ENCODE measurements around the gene PTPRD. TPM values are rescaled to one million over a fixed set of nuclear protein-coding genes. Genes with fewer than 3 reads are reported as not detected.
"Not testable (repeated sequence)": the region's sequence is repeated elsewhere in the genome, so short reads cannot be mapped to it uniquely, and the experiment has no call there.

The PTPRD gene
- polyA plus RNA-seq, 1 donor: 88.9 TPM

DNA sequence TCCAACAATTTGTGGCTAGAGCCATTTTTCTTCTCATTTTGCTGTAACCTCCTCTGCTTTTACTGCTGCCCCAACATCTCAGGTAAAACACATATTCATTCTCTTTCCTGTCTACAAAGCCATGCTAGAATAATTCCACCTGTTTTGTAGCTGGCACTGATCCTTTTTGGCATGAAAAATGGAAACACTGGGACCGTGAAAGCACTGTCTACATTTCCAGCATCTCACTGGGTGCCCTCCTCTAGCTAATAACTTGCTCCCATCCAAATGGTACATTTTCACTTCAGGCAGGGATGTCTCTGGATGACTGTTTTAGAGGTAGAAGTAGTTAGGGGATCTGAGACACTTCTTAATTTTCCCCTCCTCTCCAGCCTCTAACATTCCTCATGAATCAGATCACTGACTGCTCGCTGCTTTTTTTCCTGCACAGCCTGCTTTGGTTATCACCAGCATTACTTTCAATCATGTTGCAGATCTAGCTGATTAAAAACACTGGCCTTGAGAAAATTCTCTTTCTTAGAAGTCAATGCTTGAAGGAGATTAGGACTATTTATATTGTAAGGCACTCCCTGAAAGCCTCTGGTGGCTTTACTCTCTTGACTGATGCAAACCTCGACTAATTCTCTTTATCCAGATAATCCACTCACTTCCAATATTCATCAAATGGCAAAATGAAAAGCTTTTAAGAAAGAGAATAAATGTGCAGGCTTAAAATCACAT lies 1500.6 kb downstream of the PTPRD start:
- no peak for DNase-seq

DNA sequence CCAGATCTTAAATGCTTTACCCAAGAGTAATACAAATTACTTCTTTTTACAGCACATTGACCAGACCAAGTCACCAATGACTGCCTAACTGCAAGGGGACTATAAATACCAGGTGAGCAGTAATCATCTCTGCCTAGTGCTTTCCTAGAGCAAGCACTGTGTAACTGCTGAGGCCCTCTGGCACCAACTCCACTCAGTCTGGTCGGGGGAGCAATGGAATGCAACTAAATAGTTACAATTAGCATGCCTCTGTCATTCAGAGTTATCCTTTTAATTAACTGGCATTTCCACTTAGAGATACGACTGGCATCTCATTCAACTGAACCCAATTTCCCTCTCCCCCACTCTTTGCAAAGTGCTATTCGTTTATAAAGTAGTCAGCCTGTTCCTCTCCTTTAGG lies 1504.2 kb downstream of the PTPRD start:
- no peak for DNase-seq

DNA sequence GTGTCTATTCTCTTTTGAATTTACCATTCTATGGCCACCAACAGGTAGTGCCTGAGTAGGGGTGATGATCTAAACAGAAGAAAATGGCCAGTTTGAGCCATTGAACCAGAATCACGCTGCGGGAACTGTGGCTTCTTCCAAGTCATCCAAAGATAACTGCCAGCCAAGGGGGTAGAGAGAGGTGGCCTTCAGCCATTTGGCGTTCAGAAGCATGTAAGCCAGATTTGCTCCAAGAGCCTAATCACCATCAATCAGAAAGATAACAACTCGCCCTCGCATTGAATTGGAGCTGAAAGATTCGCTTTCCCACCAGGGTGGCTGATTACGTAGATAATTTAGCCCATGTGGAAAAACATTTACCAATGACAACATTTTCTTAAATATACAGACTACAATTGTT lies 1510.5 kb downstream of the PTPRD start:
- DNase-seq: no peak

DNA sequence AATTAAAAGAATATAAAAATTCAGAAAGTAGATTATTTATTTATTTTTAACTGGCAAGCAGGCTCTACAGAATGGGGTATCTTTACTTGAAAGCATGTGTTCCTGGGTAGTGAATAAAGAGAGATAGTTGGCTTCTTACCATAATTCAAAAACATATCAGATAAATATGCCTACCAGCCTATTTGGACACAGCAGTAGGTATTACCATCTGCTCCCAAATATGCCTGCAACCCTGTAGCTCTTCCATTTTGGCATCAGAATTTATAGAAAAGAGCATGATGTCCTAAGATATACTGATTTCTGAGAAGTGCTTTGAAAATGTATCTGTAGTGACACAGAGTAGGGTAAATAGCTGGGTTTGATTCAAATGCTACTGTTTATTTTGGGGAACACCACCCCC lies 1512.7 kb downstream of the PTPRD start:
- DNase-seq: no peak

DNA sequence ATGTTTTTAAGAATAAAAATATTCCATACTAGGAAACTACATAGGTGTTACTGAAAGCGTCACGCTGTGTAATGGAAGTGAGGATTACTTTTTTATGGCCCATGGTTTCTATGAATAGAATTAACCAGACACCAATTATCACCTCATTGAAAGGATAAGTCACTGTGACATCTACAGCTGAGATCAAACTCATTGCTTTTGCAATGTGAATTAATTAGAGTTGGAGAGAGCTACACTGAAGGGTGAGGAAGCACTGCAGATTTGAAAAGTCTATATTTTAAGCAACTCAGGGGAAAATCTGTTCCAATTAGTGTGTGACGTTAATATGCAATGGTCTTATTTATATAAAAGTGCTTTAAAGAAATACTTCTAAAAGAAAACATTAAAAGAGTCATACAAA lies 1513.2 kb downstream of the PTPRD start:
- no peak for DNase-seq

DNA sequence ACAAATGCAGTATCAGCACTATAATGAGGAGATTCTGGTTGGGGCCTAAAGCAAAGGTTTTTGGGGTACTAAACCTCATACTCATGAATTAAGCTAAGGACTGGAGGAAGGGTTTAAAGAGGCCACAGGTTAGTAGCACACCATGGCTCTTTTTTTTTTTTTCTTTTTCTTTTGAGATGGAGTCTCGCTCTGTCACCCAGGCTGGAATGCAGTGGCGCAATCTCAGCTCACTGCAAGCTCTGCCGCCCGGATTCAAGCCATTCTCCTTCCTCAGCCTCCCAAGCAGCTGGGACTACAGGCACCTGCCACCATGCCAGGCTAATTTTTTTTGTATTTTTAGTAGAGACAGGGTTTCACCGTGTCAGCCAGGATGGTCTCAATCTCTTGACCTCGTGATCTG lies 1515.5 kb downstream of the PTPRD start:
- DNase-seq: not testable (repeated sequence)

DNA sequence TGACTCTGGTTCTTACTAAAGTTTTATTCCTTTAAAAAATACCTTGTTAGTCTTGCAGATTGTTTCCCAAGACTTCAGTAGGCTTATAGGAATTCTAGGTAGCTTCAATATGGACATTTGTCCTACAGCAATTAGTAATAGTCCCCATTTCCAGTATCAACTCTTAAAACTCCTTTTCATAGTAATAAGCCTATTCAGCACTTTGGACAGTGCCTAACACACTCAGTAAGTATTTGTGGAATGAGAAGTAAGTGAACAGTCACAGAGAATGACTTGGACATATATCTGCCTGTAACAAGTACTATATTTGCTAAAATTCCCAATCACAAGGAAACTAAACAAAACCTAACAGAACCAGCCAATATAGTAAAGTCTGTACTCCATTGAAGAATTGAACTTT lies 1521.4 kb downstream of the PTPRD start:
- peak; percentile 2 for DNase-seq

DNA sequence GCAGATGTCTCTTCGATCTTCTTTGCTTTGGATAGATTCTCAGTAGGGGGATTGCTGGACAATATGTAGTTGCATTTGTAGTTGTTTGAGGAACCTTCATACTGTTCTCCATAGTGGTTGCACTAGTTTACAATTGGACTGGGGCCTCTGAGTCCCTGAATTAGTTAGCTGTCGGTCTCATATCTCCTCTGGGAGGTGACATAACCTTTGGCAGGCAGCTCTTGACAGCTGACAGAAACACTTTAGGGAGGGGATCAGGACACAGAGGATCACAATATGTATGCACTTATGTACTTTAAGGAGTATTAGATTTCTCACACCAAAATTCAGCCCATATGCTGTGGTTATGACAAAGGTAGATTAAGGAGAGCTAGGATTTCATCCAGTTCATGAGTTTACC lies 1533.3 kb downstream of the PTPRD start:
- no peak for DNase-seq

DNA sequence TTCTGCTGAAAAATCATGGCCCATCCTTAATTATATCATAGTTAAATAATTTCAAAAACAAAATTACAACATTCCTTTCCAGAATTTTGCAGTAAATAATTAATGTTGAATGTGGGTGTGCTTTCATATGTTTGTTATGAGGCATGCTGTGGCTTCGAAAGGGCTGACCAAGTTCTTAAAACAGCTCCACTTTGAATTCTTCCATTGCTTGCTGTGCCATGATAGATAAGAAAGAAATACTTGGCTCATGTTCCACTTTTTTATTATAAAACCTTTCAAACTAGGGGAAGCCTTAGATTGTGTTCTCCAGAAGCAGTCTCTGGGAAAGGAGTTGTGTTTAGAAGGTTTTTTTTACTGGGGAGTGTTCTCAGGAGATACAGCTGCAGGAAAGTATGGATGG lies 1534.5 kb downstream of the PTPRD start:
- no peak for DNase-seq

DNA sequence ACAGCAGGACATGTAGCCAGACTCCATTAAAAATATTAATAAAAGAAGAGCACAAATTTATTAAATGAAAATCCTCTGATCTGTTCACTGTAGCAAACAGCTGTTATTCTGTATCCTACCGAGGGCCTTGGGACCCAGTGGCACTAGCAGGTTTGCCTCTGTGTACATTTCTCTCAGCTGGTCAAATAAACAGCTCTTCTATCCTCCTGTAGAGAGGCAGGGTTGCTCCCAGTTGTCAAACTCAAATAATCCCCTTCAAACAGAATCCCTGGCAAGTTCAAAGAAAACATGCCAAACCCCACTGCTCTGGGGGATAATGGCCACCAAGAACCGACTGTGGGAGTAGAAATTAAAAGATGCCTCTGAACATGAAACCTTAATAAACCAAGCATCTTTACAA lies 1551.2 kb downstream of the PTPRD start:
- no peak for DNase-seq

DNA sequence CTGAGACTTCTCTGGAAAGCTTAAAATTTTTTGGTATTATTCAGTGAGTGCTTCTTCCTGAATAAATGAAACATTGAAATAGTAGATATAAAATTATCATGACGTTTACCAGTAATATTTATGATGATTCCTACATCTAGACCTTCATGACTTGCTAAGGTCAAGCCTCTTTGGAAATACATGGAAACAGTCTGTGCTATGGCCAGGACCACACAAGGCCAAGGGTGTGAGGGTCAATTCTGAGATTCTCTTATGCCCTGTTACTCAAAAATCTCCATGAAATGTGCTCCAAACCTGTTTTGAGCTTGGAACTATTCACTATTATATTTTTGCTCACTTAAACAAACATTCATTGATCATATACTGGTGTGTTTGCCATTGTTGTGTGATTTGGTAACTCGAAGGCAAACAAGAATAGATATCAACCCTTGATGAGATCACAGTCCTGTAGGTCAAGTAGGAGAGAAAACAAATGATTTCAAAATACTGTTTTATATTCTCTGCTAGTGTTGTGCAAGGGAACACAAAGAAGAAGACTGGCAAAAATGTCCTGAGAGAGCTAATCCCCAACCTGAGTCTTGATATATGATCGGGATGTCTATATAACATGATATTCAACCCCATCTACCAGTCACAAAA lies 1558.3 kb downstream of the PTPRD start:
- no peak for DNase-seq

DNA sequence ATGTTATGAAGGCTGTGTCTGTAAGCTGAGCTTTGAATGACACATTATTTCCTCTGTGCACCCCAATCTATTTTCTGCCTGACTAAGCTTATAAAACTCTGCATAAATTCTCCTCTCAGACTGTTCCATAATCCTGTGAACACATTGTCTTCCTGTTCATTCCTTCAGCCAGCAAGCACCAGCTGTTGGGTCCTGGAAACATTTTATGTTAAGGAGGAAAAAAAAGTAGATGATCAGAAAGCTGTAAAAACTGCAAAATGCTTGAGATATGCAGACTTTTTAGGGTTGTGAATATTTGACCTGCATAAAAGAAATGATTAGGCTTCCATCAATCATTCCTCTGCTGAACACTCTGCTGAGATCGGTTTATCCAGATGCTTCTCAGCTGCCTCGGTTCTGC lies 1567.2 kb downstream of the PTPRD start:
- DNase-seq: no peak

DNA sequence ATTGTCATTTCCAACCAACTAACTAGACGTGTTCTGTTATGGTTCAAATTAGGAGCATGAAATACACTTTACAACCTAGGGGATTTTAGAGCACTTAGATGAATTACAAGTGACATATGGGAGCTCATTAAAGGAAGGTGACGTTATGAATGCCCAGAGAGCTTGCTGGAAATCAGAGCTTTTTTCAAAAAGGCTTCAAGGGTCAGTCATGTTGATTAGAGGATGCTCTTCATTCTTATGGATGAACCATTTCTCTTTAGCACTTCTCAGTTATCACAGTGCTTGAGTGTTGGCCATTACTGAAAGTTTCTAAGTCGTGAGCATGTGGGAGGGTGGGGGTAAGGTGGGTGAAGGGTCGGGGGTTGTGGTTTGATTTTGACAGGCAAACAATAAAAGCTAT lies 1567.7 kb downstream of the PTPRD start:
- DNase-seq: no peak

DNA sequence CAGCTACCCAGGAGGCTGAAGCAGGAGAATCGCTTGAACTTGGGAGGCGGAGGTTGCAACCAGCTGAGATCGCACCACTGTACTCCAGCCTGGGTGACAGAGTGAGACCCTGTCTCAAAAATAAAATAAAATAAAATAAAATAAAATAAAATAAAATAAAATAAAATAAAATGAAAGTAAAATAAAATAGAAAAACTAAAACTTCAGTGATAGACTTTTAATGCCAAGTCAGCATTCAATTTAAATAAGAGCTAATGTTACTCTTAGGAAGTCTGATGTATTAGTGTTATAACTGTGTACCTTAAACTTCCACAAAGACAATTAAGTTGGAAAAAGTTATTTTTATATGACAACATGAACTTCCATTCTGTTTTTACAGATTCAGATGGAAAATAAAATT lies 1569.0 kb downstream of the PTPRD start:
- not testable (repeated sequence) for DNase-seq

DNA sequence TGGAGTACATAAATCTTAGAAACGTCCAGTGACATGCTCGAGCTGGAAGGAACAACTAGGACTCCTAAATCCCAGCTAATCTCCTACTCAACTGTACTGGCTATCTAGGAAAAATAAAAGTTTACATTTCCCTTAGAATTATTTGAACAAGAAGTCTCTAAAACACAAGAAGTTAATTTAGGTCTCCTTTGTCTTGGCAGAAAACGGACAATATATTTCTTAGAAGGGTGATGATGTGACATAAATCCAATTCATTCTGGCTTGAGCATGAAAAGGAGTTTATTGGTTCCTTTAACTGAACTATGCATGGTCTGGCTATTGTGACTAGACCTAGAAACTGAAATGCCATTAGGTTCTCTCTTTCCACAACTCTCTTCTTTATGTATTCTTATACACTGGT lies 1571.0 kb downstream of the PTPRD start:
- no peak for DNase-seq

DNA sequence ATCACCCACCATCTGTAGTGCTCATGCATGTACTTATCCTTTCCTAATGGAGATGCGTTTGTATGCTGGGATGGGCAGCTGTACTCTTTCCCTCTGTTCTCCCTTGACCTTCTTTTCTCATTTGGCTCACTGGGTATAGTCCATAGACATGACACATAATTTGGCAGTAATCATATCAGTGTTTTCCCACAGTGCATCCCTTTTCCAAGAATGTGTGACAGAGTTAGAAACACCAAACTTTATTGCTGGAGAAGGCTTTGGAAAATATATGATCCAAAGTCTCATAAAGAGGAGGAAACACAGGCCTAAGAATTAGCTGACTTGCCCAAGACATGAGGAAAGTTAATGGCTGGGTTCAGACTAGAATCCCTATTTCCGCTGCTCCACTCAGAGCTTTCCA lies 1579.8 kb downstream of the PTPRD start:
- DNase-seq: no peak

DNA sequence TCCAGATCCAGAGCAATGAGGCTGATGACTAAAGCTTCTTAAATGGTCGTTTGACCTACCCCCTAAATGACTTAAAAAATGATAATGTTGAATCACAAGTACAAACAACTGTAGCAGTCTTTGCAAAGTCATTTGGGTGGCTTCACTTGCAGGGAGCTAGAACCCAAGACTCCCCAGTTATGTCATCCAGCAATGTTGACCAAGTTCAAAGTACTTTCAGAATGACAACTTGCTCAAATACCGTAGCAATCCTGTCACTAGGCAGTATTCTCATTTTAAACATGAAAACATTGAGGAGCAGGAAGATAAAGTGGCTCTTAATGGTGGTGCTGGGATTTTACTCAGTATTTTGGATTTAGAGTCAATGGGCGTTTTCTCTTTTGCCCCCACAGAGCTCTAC lies 1596.2 kb downstream of the PTPRD start:
- no peak for DNase-seq

DNA sequence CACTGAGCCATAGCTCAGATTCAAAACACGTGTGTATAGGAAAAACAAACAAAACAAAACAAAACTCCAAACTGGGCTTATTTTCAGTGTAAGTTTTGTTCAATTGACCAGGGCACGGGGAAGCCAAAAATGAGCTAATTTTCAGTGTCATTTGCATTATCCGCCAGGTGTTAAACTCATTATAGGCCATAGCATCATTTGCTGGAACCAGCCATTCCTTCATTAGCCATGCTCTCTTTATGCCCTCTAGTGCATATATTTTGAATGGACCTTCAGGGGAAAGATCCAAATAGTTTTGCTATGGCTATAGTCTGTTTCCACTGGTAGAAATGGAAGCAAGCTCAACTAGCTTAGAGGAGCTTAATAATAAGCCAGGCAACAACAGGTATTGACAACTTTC lies 1608.0 kb downstream of the PTPRD start:
- peak; percentile 64 for DNase-seq

DNA sequence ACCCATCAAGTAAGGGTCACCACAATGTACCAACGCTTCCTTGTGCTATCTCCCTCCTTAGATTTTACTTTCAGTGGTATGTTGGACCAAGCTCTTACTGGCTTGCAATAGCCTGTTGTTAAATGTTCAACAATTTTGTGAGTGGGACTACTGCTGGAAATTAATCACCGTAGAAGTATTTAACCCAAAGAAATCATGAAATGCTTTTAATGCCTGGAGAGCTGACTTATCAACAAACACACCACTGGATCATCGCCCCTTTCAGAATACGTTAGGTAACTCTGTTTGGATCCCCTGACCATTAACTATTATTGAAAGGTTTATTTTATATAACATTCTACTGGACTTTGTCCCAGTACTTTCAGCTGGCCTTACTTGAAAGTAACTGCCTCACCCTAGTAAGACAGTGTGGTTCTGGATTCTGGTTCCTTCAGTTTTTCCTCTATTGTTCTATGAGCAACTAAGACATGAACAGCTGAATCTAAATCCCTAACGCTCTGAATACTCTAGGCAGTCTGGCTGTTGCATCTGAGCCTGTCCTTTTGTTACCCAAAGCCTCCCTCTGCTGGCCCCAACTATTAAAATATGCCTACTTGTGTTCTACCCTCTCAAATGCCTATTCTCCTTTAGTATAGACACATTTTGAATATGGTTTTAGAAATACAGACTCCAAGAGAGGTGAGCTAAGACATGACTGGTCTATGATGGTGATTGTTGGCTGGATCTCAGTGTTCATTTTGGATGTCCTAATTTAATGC lies 1609.8 kb downstream of the PTPRD start:
- DNase-seq: no peak

DNA sequence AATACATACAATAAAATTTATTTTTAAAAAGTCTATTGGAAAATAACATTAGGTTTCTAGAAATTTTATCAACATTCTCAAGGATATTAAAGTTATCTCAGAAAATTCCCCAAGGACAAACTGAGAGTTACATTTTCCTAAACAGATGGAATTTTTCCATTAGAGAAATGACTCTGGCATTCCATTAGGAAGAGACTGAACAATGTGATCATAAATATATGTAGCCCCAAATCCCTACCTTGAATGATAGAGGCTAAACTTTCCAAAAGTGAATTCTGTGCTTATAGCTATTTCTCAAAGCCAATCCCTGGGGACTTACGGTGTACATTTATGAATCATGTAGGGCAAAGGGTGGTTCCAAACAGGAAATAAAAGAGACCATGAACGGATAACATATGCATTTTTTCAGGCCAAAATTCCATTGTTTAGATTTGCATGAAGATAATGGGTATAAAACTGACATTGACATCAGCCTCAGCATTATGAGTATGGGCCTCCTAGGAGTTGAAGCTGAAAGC lies 1632.2 kb downstream of the PTPRD start:
- DNase-seq: no peak

DNA sequence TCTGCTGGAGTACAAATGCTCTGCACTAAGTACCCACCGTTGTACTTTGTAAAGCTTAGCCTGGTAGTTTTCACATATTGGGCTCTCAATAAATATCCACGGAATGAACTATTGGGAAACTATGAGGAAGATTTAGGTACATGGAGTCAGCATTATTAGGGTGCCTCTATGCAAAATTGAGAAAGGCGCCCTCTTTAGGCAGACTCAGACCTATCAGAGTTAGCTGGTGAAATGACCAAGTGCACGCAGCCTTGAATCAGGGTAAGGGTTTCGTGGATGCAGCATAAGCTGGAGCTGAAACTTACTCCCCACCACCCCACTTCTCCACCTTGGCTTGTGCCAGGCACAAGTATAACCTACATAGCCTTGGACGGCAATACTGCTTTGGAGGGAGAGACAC lies 1634.5 kb downstream of the PTPRD start:
- DNase-seq: no peak

DNA sequence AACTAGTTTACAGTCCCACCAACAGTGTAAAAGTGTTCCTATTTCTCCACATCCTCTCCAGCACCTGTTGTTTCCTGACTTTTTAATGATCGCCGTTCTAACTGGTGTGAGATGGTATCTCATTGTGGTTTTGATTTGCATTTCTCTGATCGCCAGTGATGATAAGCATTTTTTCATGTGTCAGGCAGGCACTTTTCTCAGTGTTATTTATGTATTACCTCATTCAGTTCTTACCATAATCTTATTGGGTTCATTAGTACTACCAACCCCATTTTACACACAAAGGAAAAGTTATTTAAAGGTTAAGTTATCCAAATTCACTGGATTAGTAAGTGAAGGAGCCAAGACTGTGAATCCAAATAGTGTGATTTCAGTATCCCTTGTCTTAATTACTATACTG lies 1644.5 kb downstream of the PTPRD start:
- DNase-seq: not testable (repeated sequence)

DNA sequence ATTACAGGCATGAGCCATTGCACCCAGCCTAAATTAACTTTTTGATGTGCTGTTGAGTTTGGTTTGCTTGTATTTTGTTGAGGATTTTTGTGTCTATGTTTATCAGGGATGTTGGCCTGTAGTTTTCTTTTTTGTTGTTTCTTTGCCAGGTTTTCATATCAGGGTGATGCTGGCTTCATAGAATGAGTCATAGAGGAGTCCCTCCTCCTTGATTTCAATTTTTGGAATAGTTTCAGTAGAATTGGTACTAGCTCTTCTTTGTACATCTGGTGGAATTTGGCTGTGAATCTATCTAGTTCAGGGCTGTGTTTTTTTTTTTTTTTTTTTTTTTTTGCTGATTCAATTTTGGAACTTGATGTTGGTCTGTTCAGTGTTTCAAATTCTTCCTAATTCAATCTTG lies 1648.9 kb downstream of the PTPRD start:
- no peak for DNase-seq

DNA sequence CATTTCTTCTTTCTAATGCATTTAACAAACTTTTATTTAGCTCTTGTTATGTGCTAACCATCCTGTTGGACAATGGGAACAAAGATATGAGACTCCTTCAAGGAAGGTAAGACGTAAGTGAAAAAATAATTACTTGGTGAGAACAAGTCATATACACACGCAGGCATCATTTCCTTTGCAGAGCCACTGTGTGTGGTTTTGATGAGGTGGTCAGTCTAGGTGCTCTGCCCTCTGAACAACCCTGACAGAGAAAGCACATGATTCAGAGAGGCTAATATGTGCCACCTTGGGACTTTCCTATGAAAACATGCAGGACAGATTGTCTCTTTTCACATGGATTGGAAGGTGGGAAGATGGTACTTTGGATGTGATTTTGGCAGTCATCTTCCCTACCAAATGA lies 1650.7 kb downstream of the PTPRD start:
- DNase-seq: no peak

Data from hindlimb muscle (tissue), 1 donor.